C4-2B (cell line): Measurements from ENCODE around the gene INSIG1.

Experiments used
- ZFX ChIP-seq: fragments of 450-650 bp; IDR thresholded peaks from 2 replicates; pipeline ENCODE4 v1.6.1; 2017
- TF ChIP-seq, protein P1 (sequence below): fragments of 450-650 bp; conservative IDR thresholded peaks from 2 replicates; pipeline ENCODE4 v1.5.1; 2017; ENCODE audit warnings: mild to moderate bottlenecking

DNA sequence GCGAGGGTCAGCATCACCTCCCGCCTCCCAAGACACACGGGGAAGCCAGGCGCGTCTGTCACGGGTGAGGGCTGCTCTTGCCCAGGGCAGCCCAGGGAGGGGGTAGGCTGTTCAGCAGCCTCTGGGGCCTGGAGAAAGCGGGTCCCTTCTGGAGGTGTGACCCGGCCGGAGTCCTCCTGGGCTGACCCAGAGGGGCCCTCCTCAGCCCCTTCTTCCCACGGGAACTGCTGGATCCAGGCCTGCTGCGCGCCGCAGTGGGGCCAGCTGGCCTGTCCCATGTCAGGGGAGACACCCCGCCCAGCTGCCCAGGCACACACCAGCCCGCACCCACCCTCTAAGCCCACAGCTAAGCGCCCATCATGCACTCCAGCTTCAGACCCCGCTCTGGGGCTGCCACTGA is 41.8 kb downstream of the INSIG1 start:
- TF ChIP-seq, protein P1, sequence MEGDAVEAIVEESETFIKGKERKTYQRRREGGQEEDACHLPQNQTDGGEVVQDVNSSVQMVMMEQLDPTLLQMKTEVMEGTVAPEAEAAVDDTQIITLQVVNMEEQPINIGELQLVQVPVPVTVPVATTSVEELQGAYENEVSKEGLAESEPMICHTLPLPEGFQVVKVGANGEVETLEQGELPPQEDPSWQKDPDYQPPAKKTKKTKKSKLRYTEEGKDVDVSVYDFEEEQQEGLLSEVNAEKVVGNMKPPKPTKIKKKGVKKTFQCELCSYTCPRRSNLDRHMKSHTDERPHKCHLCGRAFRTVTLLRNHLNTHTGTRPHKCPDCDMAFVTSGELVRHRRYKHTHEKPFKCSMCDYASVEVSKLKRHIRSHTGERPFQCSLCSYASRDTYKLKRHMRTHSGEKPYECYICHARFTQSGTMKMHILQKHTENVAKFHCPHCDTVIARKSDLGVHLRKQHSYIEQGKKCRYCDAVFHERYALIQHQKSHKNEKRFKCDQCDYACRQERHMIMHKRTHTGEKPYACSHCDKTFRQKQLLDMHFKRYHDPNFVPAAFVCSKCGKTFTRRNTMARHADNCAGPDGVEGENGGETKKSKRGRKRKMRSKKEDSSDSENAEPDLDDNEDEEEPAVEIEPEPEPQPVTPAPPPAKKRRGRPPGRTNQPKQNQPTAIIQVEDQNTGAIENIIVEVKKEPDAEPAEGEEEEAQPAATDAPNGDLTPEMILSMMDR = no peak
- TF ChIP-seq ZFX = no peak
